Stimulated activated CD4-positive, alpha-beta T cell treated with anti-CD3 and anti-CD28 coated beads, Interleukin-2, amount 100 ng/mL, for 4 hours (primary cell): ENCODE measurements around the gene CCDC88A.
"Not testable (repeated sequence)": the region's sequence is repeated elsewhere in the genome, so short reads cannot be mapped to it uniquely, and the experiment has no call there.

Experiments used
- DNase-seq: peaks from one replicate; pipeline ENCODE4 v3.0.0-alpha.2; 2020; ENCODE audit warnings: low read depth

The CCDC88A gene

GRCh38 chr2:55421326-55421725 is 1.7 kb upstream of the CCDC88A start:
- DNase-seq = no peak

- no peak for DNase-seq
Measured at GRCh38 chr2:55420871-55421270, 1.2 kb upstream of the CCDC88A start.

DNA sequence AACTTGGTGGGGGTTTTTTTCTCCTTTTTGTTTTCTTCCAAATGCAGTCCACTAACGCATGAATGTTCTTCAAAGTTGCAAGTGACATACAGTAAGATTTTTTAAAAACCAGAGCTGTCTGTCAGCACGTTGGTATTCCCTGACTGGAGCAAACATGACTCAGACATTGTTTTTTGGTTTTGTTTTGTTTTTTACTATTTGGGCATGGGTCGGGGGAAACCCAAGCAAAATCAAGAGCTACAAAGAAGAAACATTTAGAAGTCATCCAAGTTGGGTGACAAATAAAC is 726 bp upstream of the CCDC88A start:
- DNase-seq = no peak

GRCh38 chr2:55419233-55419678 is 400 bp downstream of the CCDC88A start:
- no peak for DNase-seq

- DNase-seq = no peak
Measured at GRCh38 chr2:55418512-55419232, 984 bp downstream of the CCDC88A start.

- no peak for DNase-seq
Measured at GRCh38 chr2:55418072-55418471, 1.6 kb downstream of the CCDC88A start.

- DNase-seq = no peak
Measured at GRCh38 chr2:55416786-55417568, 2.7 kb downstream of the CCDC88A start.

DNA sequence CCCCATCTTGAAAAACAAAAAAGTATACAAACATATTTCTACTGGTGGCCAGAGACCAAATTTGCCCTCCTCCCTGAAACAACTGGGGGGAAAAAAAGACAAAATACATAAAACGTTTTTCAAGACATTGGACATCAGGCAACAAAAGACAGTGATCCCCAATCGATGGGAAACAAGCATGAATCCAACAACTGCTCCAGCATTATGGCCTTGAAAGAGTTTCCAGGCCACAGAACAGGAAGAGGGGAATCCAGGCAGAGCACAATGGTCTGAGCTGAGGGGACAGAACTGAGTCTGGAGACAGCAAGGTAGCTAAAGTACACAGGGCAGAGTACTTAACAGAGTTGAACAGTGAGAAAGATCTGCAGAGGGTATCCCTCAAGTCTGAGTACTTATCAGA is 4.4 kb downstream of the CCDC88A start:
- DNase-seq = no peak

DNA sequence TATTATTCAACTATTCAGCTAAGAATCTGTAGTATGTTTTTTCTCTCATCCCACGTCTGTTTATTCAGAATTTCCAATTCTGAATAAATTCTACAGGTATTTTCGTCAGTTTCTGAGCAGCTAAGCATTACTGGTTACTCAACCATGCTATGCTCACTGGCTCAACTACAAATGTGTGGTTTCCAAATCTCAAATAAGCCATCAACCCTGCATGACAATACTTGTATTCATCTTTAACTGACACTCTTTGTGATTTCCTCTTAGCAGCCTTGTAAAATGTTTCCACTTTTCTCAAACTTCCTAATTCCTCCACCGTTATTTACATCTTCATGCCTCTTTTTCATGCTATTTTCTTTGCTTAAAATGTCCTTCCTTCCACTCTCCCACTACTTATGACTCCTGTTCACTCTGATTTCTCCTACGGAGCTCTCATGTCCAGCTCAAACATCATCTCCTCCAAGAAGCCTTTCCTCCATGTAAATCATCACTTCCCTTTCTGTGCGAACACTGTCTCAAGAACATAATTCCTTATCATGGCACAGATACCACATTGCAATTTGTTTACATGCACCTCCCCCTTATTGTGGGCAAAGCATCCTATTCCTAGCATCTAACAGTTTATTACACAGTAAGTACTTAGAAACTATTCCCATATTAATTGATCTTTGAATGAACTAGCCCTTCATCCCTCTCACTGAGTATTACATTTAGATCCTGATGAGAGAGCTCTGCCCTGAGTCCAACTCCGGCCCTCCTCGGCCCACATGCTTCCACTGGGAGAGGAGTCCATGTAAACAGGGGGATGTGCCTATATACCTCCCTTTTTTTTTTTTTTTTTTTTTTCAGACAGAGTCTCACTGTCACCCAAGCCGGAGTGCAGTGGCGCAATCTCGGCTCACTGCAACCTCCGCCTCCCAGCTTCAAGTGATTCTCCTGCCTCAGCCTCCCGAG is 10.5 kb downstream of the CCDC88A start:
- DNase-seq = no peak

DNA sequence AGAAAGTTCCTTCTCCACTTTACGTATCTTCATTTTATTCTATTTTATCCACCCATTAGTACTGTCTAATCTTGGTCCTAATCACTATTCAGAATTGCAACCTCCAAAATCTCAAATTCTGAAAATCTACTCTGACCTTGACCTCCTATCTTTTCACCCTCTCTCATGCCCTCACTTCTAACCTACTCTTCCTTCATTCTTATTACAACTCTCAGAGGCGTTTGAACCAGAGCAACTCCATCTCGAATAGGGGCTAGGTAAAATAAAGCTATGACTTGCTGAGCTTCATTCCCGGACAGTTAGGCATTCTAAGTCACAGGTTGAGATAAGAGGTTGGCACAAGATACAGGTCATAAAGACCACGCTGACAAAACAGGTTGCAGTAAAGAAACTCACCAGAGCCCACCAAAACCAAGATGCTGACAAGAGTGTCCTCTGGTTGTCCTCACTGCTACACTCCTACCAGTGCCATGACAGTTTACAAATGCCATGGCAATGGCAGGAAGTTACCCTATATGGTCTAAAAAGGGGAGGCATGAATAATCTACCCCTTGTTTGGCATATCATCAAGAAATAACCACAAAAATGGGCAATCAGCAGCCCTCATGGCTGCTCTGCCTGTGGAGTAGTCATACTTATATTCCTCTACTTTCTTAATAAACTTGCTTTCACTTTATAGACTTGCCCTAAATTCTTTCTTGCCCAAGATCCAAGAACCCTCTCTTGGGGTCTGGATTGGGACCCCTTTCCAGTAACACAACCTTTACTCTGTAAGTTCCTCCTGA is 11.4 kb downstream of the CCDC88A start:
- no peak for DNase-seq

- no peak for DNase-seq
Measured at GRCh38 chr2:55405116-55405515, 14.5 kb downstream of the CCDC88A start.

- no peak for DNase-seq
Measured at GRCh38 chr2:55403256-55403998, 16.2 kb downstream of the CCDC88A start.

- DNase-seq = no peak
Measured at GRCh38 chr2:55401124-55401523, 18.5 kb downstream of the CCDC88A start.

- no peak for DNase-seq
Measured at GRCh38 chr2:55400332-55400731, 19.3 kb downstream of the CCDC88A start.

- no peak for DNase-seq
Measured at GRCh38 chr2:55399815-55400214, 19.8 kb downstream of the CCDC88A start.

- DNase-seq = no peak
Measured at GRCh38 chr2:55395724-55396605, 23.7 kb downstream of the CCDC88A start.

DNA sequence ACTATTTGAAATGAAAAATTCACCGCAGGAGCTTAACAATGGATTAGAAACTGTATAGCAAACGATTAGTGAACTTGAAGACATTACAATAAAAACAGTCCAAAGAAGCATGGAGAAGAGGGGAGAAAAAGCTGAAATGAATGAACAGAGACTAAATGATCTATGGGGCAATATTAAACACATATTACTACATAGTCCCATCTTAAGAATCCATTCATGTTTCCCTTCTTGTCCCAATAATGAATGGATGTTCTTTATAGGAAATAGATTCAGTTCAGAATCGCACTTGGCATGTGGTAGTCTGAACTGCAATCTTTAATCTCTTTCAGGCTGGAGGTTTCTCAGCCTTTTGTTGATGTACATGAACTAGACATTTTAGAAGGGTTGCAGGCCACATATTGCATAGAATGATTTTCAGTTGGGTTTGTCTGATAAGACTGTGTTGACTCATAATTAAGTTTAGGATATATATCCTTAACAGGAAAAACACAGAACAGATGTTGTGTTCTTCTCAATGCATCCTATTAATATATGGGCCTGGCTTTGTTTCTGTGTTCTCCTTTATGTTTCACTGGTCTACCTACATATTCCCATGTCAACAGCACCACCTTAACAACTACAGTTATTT is 27.9 kb downstream of the CCDC88A start:
- no peak for DNase-seq

DNA sequence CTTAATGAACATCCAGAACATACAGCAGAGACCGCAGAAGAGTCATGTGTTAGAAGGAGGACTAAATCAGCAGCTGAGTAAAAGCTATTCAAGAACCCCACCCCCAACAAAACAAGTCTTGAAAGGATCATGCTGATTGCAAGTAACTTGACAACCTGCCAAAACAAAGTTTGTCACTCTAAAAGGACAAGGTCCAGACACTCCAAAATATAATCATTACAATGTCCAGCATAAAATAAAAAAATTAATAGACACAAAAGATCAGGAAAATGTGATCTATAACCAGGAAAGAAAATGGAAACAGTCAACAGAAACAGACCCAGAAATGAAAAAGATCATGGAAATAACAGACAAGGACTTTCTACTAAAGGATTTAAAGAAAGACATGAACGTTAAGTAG is 28.5 kb downstream of the CCDC88A start:
- DNase-seq = no peak

- DNase-seq = not testable (repeated sequence)
Measured at GRCh38 chr2:55385516-55385915, 34.1 kb downstream of the CCDC88A start.

- no peak for DNase-seq
Measured at GRCh38 chr2:55384786-55385185, 34.9 kb downstream of the CCDC88A start.
